HTR-8/SVneo (cell line): ENCODE measurements around the gene USP40.
A peak's percentile ranks its signal among the peaks of the same experiment; 100 is the strongest.

ENCODE experiments used
- DNase-seq: peaks from one replicate; pipeline ENCODE4 v3.0.0; 2011; ENCODE audit warnings: low spot score, mixed read lengths; ENCODE audit not compliant: insufficient read length
- FAIRE-seq: peaks from 2 replicates; lab custom pipeline; 2011; peaks lifted over from hg19 to GRCh38; lab: Jason Lieb, UNC

The USP40 gene

DNA sequence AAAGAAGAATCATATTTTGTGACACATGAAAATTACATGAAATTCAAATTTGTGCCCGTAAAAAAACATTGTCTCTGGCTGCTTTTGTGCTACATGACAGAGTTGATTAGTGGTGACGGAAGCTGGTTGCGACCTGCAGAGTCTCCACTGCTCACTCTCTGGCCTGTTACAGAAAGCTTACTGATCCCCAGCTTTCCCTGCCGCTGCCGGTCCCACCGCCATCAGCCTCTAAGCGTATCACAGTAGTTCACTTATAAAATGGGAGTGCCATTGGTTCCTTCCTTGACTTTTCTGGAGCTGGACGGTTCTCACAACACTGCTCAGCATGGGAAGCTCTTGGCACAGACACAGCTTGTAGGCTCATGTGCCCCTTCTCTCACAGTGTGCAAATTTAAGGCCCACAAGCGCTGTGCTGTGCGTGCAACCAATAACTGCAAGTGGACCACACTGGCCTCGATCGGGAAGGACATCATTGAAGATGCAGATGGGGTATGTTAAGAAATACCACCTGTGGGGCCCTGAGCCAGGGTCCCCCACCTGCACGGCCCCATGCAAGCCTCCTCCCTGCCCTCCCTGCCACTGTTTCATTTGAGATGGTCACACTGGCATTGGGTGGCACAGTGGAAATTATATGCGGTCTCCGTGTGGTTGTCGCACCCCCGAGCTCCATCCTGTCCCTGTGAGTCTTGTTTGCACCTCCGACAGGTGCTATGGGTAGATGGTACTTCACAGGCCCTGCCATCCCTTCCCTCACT lies 131.0 kb downstream of the USP40 start:
- DNase-seq: no peak
- FAIRE-seq: no peak

DNA sequence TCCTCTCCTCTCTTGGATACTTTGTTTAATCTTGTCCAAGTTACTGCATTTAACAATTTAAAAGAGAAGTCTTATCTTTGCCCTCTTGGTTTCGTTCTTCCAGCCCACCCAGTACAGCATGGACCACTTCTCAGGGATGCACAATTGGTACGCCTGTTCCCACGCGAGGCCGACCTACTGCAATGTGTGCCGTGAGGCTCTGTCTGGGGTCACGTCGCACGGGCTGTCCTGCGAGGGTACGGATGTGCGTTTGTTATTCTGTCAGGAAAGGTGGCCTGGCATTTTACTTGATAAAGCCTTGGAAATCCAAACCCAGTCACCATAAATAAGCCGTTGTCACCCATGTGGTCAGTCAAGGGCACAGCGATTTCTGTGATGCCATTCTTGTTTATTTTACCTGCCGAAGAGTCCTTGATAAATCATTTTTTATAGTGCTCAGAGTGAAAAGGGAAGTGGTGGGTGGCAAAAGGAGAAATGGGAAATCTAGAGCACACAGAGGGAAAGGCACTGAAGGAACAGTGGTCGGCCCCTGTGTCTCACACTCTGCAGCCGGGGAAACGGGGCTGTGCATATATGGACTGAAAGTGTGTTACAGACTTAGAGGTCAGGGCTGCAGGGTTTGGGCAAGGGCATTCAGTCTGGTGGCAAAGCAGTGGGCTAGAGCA lies 131.8 kb downstream of the USP40 start:
- DNase-seq: no peak
- no peak for FAIRE-seq

DNA sequence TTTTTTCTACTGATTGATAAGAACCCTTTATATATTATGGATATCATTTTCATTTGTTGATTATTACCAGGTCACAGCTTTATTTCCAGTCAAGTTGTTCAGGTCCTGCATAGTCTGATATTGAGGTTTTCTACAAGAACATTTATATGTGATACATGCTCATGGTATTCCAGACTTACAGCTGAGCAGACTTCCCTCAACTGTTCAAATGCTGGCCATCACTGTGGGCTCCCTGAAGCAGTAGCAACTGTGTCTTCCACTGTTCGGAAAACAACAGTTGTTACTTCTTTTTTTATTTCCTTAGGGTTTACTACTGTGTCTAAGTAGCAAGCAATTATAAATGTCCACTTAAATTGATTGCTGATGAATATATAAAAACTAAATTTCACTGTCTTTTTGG lies 132.8 kb downstream of the USP40 start:
- FAIRE-seq (no peak), DNase-seq (no peak)

DNA sequence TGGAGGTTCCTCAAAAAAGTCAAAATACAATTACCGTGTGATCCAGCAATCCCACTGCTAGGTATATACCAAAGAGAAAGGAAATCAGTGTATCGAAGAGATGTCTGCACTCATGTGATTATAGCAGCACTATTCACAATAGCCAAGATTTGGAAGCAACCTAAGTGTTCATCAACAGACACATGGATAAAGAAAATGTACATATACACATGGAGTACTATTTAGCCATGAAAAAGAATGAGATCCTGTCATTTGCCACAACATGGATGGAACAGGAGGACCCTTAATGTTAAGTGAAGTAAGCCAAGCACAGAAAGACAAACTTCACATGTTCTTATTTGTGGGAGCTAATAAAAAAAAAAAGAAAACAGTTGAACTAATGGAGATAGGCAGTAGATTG lies 133.6 kb downstream of the USP40 start:
- FAIRE-seq (no peak), DNase-seq (no peak)

DNA sequence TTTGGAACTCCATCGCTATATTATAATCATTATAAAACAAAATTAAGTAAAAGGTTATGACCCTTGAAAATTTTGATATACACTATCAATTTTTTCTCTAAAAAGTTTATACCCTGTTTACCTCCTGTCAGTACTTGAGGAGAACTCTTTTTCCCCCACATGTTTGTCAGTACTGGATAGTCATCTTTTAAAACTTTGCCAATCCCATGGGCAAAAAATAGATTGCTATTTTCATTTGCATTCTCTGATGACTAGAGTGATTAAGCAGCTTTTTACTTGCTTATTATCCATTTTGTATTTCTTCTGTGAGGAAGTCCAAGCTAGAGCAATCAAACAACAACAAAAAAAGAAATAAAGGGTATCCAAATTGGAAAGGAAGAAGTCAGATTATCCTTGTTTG lies 135.9 kb downstream of the USP40 start:
- no peak for FAIRE-seq

DNA sequence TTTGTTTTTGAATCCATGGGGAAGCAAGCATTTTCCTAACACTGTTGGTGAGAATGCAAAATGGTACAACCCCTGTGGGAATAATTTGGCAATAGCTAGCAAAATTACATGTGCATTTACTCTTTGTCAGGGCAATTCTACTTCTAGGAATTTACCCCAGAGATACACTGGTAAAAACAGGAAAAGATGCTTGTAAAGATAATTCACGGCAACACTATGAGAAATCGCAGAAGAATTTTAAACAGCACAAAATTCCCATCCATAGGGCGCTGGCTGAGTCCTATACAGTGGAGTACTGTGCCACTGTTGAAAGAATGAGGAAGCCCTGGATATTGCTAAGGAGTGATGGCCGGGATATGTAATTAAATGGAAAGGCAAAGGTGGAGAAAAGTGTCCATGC lies 136.5 kb downstream of the USP40 start:
- FAIRE-seq (no peak), DNase-seq (peak; percentile 56)

More for the DNA sequence above, 135.9 kb downstream of the USP40 start:
- DNase-seq: no peak

DNA sequence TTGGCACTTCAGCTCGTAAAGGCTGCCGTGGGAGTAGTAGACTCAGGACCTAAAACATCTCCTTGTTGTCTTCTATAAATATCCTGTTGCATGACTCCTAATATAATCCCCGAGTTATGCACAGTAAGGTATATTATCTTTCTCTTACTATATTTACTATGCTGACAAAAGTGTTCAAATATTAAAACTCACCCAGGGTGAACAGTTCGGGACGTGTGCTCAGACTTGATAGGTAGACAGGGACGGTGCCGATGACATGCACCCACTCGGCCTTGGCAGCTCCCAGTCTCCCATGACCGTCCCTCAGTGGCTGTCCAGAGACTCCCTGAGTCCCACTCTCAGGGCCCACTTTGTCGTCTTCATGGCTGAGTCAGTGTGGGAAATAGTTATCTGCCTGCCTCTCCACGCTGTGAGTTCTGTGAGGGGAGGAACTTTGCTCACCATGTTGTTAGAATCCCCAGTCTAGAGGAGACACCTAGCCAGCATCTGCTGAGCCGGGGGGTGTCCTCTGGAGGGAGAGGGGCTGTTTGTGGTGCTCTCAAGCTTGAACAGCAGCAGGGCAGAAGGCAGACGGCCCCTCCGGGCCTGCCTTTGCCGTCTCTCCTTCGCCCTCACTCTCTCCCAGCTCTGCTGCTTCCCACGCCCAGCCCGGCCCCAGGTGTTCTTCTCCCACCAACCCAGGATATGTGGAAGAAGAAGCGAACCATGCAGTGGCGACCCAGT lies 137.2 kb downstream of the USP40 start:
- no peak for FAIRE-seq
- DNase-seq: no peak

DNA sequence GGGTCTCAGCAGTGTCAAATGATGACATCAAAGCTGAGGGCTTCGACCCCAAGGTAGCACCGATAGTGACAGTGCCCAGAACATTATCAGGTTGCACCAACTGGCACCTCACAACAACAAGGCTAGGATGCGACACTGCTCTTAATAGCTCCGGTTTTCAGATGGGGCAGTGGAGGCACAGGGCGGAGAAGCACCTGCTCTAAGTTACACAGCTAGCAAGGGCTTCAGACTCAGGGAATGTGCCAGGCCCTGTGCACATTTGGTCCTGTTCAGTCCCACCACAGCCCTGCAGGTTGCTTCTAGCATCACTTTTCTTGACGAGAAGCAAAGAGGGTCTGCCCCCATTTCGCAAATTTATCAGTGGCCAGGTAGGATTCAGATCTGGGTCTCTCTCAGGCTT lies 138.1 kb downstream of the USP40 start:
- no peak for FAIRE-seq
- DNase-seq: no peak

DNA sequence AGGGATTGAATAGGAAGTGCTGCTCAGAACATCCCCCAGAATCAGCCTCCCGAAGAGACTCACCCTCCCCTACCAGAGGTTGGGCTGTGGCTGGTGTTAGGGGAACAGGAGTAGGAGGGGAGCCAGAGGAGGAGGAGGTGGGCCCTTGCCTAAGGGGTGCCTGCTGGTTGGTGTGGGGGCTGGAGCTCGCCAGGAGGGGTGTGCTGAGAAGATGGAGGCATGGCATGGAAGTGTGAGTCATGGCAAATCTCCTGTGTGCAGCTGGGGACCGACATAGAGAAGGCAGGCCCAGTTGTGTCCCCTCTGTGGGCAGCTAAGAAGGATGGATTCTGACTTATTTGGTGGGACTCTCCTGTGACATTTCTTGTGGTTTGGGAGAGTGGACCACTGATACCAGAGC lies 138.6 kb downstream of the USP40 start:
- no peak for FAIRE-seq
- DNase-seq: no peak

DNA sequence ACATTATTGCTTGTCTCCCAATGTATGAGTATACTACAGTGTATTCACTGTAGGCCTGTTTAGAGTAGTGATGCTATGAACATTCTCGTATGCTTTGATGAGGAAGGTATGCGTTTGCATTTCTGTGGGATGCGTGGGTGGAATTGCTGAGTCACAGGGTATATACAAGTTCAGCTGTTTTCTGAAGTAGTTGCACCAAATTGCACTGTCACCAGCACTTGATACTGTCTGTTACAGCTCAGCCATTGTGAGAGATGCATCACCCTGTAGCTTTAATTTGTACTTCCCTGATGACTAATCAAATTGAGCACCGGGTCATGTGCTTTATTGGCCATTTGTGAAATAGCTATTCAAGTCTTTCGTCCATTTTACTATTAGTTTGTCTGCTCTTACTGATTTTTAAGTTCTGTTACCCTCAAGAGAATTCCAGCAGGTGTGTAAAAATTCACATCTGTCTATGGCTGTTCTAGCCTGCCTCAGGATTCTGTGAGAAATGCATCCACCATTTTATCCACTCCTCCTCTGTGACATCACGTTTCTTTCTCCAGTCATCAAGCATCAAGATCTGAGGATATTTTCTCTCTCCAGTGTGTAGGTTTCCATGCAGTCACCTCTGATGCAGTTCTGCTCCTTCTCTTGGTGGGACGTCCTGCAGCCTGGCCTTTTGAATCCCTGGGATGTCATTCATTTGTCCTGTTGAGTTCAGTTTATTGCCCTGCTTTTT lies 139.8 kb downstream of the USP40 start:
- FAIRE-seq: peak; percentile 72
- DNase-seq: no peak
